Measurements from ENCODE around the gene STK16. TPM values are rescaled to one million over a fixed set of nuclear protein-coding genes. Genes with fewer than 3 reads are reported as not detected.

The STK16 gene
- total and polyA plus RNA-seq, 2 of the 13 experiments (the other 11 are each of a cell fraction or from before 2014, with no cell fraction given), result 28.0 to 50.9 TPM

DNA sequence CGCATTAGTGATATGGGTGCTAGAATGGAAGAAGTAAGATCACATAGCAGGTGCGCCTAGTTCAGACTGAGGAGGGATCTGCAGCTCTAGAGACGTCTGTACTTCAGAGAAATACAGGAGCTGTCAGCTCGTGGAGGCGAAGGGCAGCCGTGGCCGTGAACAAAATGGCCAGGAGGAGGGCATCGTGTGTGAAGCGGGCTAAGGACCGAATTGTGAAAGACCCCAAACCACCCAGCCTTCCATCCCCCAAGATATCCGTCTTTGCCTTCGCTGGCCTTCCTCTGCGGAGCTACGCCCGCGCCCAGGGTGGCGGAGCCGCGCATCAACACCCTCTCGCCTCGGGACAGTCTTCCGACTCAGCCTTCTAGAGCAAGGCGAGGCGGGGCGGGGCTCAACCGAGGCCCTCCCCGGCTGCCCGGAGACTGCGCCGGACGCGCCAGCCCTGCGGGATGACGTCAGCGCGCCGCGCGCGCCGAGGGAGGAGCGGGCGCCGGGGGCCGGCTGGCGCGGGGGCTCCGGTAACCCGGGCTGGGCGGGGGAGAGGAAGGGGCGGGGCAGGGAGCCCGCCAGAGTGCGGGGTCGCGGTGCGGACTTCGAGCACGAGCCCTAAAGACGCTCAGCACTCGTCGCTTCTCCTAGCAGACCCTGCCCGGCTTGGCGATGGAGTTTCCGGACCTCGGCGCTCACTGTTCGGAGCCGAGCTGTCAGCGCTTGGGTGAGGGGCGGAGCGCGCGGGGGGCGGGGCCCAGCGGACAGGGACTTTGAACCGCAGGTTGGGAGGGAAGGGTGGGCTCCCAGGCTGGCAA, 38.7 kb upstream of the STK16 start, which contains the start of gene ZFAND2B (continued):
- TF ChIP-seq, protein P1, sequence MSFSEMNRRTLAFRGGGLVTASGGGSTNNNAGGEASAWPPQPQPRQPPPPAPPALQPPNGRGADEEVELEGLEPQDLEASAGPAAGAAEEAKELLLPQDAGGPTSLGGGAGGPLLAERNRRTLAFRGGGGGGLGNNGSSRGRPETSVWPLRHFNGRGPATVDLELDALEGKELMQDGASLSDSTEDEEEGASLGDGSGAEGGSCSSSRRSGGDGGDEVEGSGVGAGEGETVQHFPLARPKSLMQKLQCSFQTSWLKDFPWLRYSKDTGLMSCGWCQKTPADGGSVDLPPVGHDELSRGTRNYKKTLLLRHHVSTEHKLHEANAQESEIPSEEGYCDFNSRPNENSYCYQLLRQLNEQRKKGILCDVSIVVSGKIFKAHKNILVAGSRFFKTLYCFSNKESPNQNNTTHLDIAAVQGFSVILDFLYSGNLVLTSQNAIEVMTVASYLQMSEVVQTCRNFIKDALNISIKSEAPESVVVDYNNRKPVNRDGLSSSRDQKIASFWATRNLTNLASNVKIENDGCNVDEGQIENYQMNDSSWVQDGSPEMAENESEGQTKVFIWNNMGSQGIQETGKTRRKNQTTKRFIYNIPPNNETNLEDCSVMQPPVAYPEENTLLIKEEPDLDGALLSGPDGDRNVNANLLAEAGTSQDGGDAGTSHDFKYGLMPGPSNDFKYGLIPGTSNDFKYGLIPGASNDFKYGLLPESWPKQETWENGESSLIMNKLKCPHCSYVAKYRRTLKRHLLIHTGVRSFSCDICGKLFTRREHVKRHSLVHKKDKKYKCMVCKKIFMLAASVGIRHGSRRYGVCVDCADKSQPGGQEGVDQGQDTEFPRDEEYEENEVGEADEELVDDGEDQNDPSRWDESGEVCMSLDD (CRISPR knock-in tag; IDR thresholded peaks at IDR 0.05; ENCODE audit: borderline replicate concordance), result no peak
- TF ChIP-seq EZH2 (conservative IDR thresholded peaks at IDR 0.05; ENCODE audit: low read depth, low read length) (no peak), AHR (CRISPR knock-in tag; IDR thresholded peaks at IDR 0.05) (peak; percentile 75; the same call in 1 of the 2 replicates), TOPORS (CRISPR knock-in tag; IDR thresholded peaks at IDR 0.05) (peak; percentile 88), SAP130 (CRISPR knock-in tag; IDR thresholded peaks at IDR 0.05; ENCODE audit: low read depth) (peak; percentile 85), ZNF563 (CRISPR knock-in tag; IDR thresholded peaks at IDR 0.05) (peak; percentile 72; the same call in 1 of the 2 replicates), ZNF670 (CRISPR knock-in tag; IDR thresholded peaks at IDR 0.05; ENCODE audit: borderline replicate concordance) (no peak), ZNF713 (CRISPR knock-in tag; IDR thresholded peaks at IDR 0.05) (peak; percentile 64; the same call in 1 of the 2 replicates), CENPT (CRISPR knock-in tag; IDR thresholded peaks at IDR 0.05; ENCODE audit: low read depth) (no peak), ISL2 (CRISPR knock-in tag; IDR thresholded peaks at IDR 0.05) (0 out of 2 replicates have a peak, but pooled peaks have one; percentile 15), SMYD3 (CRISPR knock-in tag; IDR thresholded peaks at IDR 0.05) (peak; percentile 51; the same call in 1 of the 2 replicates), ZNF607 (CRISPR knock-in tag; IDR thresholded peaks at IDR 0.05; ENCODE audit: borderline replicate concordance) (peak; percentile 81), ZNF878 (CRISPR knock-in tag; IDR thresholded peaks at IDR 0.05) (no peak), HNRNPH1 (optimal IDR thresholded peaks at IDR 0.05; ENCODE audit: low read depth, low read length) (peak; percentile 65), MAFF (IDR thresholded peaks at IDR 0.05; ENCODE audit: low read depth, low read length) (no peak)
- TF ChIP-seq, protein P2, sequence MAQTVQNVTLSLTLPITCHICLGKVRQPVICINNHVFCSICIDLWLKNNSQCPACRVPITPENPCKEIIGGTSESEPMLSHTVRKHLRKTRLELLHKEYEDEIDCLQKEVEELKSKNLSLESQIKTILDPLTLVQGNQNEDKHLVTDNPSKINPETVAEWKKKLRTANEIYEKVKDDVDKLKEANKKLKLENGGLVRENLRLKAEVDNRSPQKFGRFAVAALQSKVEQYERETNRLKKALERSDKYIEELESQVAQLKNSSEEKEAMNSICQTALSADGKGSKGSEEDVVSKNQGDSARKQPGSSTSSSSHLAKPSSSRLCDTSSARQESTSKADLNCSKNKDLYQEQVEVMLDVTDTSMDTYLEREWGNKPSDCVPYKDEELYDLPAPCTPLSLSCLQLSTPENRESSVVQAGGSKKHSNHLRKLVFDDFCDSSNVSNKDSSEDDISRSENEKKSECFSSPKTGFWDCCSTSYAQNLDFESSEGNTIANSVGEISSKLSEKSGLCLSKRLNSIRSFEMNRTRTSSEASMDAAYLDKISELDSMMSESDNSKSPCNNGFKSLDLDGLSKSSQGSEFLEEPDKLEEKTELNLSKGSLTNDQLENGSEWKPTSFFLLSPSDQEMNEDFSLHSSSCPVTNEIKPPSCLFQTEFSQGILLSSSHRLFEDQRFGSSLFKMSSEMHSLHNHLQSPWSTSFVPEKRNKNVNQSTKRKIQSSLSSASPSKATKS (CRISPR knock-in tag; IDR thresholded peaks at IDR 0.05), result no peak
- TF ChIP-seq, protein P3, sequence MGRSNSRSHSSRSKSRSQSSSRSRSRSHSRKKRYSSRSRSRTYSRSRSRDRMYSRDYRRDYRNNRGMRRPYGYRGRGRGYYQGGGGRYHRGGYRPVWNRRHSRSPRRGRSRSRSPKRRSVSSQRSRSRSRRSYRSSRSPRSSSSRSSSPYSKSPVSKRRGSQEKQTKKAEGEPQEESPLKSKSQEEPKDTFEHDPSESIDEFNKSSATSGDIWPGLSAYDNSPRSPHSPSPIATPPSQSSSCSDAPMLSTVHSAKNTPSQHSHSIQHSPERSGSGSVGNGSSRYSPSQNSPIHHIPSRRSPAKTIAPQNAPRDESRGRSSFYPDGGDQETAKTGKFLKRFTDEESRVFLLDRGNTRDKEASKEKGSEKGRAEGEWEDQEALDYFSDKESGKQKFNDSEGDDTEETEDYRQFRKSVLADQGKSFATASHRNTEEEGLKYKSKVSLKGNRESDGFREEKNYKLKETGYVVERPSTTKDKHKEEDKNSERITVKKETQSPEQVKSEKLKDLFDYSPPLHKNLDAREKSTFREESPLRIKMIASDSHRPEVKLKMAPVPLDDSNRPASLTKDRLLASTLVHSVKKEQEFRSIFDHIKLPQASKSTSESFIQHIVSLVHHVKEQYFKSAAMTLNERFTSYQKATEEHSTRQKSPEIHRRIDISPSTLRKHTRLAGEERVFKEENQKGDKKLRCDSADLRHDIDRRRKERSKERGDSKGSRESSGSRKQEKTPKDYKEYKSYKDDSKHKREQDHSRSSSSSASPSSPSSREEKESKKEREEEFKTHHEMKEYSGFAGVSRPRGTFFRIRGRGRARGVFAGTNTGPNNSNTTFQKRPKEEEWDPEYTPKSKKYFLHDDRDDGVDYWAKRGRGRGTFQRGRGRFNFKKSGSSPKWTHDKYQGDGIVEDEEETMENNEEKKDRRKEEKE (IDR thresholded peaks at IDR 0.05), result no peak
- TF ChIP-seq, protein P4, sequence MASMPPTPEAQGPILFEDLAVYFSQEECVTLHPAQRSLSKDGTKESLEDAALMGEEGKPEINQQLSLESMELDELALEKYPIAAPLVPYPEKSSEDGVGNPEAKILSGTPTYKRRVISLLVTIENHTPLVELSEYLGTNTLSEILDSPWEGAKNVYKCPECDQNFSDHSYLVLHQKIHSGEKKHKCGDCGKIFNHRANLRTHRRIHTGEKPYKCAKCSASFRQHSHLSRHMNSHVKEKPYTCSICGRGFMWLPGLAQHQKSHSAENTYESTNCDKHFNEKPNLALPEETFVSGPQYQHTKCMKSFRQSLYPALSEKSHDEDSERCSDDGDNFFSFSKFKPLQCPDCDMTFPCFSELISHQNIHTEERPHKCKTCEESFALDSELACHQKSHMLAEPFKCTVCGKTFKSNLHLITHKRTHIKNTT (CRISPR knock-in tag; IDR thresholded peaks at IDR 0.05), result no peak
- TF ChIP-seq, protein P5, sequence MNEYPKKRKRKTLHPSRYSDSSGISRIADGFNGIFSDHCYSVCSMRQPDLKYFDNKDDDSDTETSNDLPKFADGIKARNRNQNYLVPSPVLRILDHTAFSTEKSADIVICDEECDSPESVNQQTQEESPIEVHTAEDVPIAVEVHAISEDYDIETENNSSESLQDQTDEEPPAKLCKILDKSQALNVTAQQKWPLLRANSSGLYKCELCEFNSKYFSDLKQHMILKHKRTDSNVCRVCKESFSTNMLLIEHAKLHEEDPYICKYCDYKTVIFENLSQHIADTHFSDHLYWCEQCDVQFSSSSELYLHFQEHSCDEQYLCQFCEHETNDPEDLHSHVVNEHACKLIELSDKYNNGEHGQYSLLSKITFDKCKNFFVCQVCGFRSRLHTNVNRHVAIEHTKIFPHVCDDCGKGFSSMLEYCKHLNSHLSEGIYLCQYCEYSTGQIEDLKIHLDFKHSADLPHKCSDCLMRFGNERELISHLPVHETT (CRISPR knock-in tag; conservative IDR thresholded peaks at IDR 0.05), result peak; percentile 62
